ENCODE results near the gene SASH1.

DNA sequence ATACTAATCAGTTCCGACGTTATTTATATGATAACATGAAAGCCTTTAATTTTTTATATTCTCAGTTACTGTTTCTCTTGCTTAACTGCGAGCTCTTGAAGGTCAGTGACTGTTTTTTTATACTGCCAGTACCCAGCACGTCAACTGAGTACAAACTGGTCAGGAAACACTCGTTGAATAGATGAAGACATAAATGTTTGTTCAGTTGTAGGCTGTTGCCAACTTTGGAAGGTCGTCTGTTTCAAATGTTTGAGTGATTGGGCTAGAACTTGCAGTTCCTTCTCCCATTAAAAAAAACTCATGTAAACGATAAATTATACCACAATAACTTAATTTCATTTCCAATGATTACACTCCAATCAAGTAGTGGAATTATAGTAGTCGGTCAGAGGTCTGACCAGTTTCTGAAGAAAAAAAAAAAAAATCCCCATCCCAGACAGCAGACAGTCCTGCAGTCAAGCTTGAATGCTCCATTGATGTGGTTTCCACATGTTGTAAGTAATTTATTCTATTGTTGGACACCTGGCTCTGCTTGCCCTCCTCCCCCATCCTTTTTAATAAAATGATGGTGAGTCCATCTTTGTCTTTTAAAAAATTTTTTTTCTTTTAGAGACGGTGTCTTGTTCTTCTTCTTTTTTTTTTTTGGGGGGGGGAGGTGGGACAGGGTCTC is 81.1 kb downstream of the SASH1 start:
- TF ChIP-seq SIN3A (IDR thresholded peaks at IDR 0.05; ENCODE audit: low read depth) (no peak), POLR2A (IDR thresholded peaks at IDR 0.05; ENCODE audit: borderline replicate concordance, extremely low read depth, insufficient read depth, insufficient read length) (no peak), EZH2 (IDR thresholded peaks at IDR 0.05) (no peak), POLR2AphosphoS5 (IDR thresholded peaks at IDR 0.05; ENCODE audit: low read depth, low read length) (no peak), ZBTB33 (IDR thresholded peaks at IDR 0.05; ENCODE audit: extremely low read depth, insufficient replicate concordance, low read length) (no peak), YY1 (IDR thresholded peaks at IDR 0.05; ENCODE audit: extremely low read depth, insufficient replicate concordance, low read depth, low read length) (no peak), SRF (IDR thresholded peaks at IDR 0.05; ENCODE audit: low read depth) (no peak), CEBPB (IDR thresholded peaks at IDR 0.05; ENCODE audit: low read depth) (no peak), SP1 (IDR thresholded peaks at IDR 0.05; ENCODE audit: low read depth) (no peak)
- TF ChIP-seq, protein P1, sequence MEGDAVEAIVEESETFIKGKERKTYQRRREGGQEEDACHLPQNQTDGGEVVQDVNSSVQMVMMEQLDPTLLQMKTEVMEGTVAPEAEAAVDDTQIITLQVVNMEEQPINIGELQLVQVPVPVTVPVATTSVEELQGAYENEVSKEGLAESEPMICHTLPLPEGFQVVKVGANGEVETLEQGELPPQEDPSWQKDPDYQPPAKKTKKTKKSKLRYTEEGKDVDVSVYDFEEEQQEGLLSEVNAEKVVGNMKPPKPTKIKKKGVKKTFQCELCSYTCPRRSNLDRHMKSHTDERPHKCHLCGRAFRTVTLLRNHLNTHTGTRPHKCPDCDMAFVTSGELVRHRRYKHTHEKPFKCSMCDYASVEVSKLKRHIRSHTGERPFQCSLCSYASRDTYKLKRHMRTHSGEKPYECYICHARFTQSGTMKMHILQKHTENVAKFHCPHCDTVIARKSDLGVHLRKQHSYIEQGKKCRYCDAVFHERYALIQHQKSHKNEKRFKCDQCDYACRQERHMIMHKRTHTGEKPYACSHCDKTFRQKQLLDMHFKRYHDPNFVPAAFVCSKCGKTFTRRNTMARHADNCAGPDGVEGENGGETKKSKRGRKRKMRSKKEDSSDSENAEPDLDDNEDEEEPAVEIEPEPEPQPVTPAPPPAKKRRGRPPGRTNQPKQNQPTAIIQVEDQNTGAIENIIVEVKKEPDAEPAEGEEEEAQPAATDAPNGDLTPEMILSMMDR (IDR thresholded peaks at IDR 0.05 in 2 of 3, conservative IDR thresholded peaks at IDR 0.05 in 1 of 3; ENCODE audit: borderline replicate concordance in 1 of 3, insufficient read depth in 1 of 3, low read depth in 2 of 3, low read length in 2 of 3) = no peak
- TF ChIP-seq, protein P2, sequence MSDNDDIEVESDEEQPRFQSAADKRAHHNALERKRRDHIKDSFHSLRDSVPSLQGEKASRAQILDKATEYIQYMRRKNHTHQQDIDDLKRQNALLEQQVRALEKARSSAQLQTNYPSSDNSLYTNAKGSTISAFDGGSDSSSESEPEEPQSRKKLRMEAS (IDR thresholded peaks at IDR 0.05) = no peak
